ENCODE data around the gene TUBGCP4.
A peak's percentile ranks its signal among the peaks of the same experiment; 100 is the strongest.

The TUBGCP4 gene

DNA sequence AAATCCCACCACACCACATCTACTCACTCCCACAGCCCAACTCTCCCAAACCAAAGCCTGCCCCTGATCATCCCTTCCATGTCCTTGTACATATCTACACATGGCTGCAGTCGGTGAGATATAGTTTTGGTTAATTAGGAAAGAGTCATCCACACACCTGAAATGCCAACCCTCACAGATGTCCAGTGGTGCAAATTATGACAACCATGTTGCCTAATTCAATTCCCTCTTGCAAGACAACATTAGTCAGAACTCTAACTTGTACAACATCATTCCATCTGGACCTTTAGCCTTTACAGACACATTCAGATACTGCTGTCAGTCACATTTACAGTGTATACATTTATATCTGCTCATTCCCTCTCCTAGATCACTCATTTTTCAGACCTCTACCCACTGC, 41.2 kb downstream of the TUBGCP4 start:
- TF ChIP-seq POLR2A (IDR thresholded peaks at IDR 0.05; ENCODE audit: low read depth, low read length) = no peak
- no peak for DNase-seq (ENCODE audit: insufficient read length, low spot score)
- no peak for FAIRE-seq

DNA sequence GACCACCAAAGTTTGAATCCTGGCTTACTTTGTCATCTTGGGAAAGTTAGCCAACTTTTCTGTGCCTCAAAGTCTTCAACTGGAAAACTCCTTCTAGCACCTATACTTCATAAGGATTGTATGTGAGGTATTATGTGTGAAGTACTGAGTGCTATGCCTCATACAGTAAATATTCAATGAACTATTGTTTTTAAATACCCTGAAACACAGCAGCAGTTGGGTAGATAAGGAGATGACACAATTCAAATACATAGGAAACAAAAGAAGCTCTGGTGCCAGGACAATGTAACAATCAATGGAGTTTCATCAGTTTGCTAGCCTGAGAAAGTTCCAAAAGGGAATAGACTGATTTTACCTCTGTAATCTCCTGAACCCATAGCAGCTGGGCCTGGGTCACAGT, 43.3 kb downstream of the TUBGCP4 start:
- no peak for TF ChIP-seq POLR2A (IDR thresholded peaks at IDR 0.05; ENCODE audit: low read depth, low read length)
- FAIRE-seq = no peak
- no peak for DNase-seq (ENCODE audit: insufficient read length, low spot score)

DNA sequence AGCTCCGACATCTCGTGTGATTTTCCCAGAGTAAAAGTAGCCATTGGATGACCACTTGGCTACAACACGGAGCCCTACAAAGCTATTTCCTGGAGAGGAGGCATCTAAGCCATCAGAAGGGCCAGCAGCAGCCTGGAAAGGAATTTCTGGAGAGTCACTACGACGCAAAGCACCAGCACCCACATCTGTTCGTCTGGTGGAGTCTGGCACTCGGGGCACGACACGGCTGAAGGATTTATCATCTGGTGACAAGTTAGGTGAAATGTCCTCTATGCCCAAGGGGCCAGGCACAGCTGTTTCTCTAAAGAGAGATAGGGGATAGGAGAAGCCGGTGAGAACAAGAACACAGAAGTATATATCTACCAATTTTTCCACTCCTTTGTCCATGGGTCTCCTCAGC, 49.5 kb downstream of the TUBGCP4 start:
- DNase-seq (ENCODE audit: insufficient read length, low spot score) = no peak
- TF ChIP-seq POLR2A (IDR thresholded peaks at IDR 0.05; ENCODE audit: low read depth, low read length) = no peak
- FAIRE-seq = no peak

DNA sequence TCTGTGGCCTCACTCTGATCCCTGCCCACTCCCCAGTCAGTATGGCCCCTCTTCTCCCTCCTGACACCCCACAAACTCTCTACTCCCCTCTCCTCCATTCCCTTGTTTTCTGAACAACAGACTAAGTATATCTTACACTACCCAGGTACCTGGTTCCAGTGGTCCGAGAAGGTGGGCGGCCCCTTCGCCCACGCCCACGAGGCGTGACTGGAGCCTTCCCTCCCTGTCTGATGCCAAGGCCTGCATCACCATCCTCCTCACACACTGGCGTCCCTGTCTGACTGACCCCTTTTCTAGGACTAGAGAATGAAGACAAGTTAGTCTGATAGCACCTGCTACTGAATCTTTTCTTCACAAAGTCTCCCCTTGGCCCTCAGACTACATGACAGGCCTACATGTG, 50.0 kb downstream of the TUBGCP4 start:
- no peak for FAIRE-seq
- no peak for TF ChIP-seq POLR2A (IDR thresholded peaks at IDR 0.05; ENCODE audit: low read depth, low read length)
- no peak for DNase-seq (ENCODE audit: insufficient read length, low spot score)

DNA sequence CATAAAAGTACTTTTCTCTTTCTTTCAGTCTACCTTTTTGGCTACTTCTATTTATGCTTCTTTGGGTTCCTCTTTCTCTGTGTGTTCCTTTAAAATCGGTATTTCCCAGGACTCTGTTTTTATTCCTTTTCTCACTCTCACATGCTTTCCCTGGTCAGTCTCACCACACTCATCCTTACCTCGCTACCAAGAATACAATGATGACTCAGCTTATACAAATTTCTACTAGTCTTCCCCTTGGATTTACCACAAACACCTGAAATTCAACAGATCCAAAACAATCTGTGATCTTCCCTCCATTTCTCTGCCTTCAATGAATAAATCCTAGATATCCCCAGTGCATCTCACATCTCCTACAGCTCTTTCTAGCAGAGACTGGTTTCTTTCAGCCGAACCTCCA, 52.9 kb downstream of the TUBGCP4 start:
- no peak for FAIRE-seq
- no peak for TF ChIP-seq POLR2A (IDR thresholded peaks at IDR 0.05; ENCODE audit: low read depth, low read length)
- DNase-seq (ENCODE audit: insufficient read length, low spot score) = peak; percentile 15

DNA sequence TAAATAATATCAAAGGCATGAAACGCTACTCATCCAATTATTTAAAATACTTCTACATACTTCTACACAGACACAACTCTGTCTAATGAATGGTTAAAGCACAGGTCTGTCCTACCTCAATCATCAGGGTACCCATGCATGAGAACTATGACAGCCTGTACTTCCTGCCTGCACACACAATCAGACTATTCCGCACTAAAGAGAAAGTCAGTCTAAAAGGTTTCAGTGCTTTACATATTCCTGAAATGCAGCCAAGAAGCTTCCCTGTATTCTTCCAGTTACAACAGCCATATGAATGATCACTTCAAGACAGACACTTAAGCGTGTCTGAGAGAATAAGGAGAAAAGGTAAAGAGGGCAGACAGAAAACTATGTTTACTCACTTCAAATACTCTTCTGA, 58.8 kb downstream of the TUBGCP4 start:
- no peak for DNase-seq (ENCODE audit: insufficient read length, low spot score)
- TF ChIP-seq POLR2A (IDR thresholded peaks at IDR 0.05; ENCODE audit: low read depth, low read length) = no peak
- no peak for FAIRE-seq

GRCh38 chr15:43433165-43433564, 62.3 kb downstream of the TUBGCP4 start:
- DNase-seq (ENCODE audit: insufficient read length, low spot score) = no peak

GRCh38 chr15:43433661-43434303, 62.9 kb downstream of the TUBGCP4 start:
- FAIRE-seq = no peak
- no peak for TF ChIP-seq POLR2A (IDR thresholded peaks at IDR 0.05; ENCODE audit: low read depth, low read length)

More at GRCh38 chr15:43433165-43433564, 62.3 kb downstream of the TUBGCP4 start:
- no peak for FAIRE-seq
- no peak for TF ChIP-seq POLR2A (IDR thresholded peaks at IDR 0.05; ENCODE audit: low read depth, low read length)

DNA sequence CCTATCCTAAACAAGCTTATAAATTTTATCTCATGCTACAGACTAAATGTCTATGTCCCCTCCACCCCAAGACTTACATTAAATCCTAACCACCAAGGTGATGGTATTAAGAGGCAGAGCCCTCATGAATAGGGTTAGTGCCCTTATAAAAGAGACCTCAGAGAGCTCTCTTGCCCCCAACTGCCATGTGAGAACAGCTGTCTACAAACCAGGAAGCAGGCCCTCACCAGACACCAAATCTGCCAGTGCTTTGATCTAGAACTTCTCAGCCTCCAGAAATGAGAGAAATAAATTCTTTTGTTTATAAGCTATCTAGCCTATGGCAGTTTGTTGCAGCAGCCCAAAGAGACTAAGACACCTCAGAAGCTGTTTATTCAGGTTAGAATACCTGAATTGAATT, 63.5 kb downstream of the TUBGCP4 start:
- FAIRE-seq (no peak), DNase-seq (ENCODE audit: insufficient read length, low spot score) (no peak)
- TF ChIP-seq POLR2A (IDR thresholded peaks at IDR 0.05; ENCODE audit: low read depth, low read length) = no peak

More at GRCh38 chr15:43433661-43434303, 62.9 kb downstream of the TUBGCP4 start:
- no peak for DNase-seq (ENCODE audit: insufficient read length, low spot score)

DNA sequence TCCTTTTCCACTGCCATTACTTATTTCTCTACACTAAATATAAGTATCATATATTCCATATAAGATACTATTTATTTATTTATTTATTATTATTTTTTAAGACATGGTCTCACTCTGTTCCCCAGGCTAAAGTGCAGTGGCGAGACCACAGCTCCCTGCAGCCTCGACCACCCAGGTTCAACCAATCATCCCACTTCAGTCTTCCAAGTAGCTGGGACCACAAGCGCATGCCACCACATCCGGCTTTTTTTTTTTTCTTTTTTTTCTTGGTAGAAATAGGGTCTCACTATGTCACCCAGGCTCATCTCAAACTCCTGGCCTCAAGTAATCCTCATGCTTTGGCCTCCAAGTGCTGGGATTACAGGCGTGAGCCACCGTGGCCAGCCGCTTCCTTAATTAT, 65.5 kb downstream of the TUBGCP4 start:
- DNase-seq (ENCODE audit: insufficient read length, low spot score) = no peak

GRCh38 chr15:43439268-43439667, 68.4 kb downstream of the TUBGCP4 start:
- FAIRE-seq = no peak
- no peak for DNase-seq (ENCODE audit: insufficient read length, low spot score)
- no peak for TF ChIP-seq POLR2A (IDR thresholded peaks at IDR 0.05; ENCODE audit: low read depth, low read length)

More for the DNA sequence above, 65.5 kb downstream of the TUBGCP4 start:
- TF ChIP-seq POLR2A (IDR thresholded peaks at IDR 0.05; ENCODE audit: low read depth, low read length) = no peak
- FAIRE-seq = no peak

DNA sequence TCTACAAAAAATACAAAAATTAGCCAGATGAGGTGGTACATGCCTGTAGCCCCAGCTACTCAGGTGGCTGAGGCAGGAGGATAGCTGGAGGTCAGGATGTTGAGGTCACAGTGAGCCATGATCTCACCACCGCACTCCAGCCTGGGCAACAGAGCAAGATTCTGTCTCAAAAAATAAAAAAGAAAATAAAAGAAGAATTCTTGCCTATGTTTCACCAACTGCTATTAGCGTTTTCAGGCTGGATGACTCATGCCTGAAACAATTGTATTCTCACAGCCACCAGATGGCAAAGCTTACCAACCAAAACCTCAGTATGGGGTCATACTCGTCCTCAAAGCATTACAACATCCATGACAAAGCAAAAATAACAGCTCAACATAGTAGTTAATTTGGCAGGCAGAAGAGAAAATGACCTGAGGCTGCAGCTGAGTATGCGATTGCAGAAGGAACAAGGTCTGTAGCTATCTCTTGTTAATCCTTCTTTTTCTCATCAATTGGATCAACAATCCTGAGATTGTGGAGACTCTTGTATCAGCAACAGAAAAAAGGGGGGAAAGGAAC, 69.9 kb downstream of the TUBGCP4 start:
- FAIRE-seq (peak; percentile 99), DNase-seq (ENCODE audit: insufficient read length, low spot score) (peak; percentile 75)
- no peak for TF ChIP-seq POLR2A (IDR thresholded peaks at IDR 0.05; ENCODE audit: low read depth, low read length)

DNA sequence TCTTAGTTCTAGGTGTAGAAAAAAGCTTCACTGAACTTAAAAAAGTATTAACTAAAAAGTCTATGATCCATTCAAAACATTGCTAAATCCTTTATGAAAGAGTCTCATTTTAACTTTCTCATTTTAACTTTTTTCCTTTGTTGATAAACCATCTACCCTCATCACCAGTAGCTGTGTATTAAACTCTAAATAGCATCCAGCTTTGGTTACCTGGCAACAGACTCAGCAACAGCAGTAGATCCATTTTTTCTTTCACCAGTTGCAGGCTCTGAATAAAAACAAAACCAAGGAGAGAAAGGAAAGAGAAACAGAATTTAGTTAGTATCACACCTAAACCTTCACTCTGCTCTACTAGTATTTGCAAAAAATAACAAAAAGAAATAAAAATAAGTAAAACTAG, 70.4 kb downstream of the TUBGCP4 start:
- DNase-seq (ENCODE audit: insufficient read length, low spot score) = peak; percentile 29
- FAIRE-seq = peak; percentile 33
- no peak for TF ChIP-seq POLR2A (IDR thresholded peaks at IDR 0.05; ENCODE audit: low read depth, low read length)

DNA sequence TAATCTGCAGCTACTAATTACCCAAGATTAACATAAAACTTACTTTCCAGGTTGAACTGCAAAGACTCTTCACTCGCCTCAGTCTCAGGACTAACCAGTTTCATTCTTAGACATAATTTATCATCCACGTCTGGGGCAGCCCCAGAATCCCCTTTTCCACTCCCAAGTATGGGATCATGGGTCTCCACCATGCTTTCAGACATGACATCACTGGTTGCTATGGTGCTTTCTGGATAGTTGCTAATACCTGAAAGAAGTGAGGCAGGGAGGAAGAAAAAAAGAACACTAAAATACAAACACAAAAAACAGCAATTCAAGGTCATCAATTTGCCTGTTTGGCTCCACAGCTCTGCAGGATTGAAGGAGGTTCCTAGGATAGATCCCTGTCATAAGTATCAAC, 75.4 kb downstream of the TUBGCP4 start:
- no peak for FAIRE-seq
- no peak for DNase-seq (ENCODE audit: insufficient read length, low spot score)
- no peak for TF ChIP-seq POLR2A (IDR thresholded peaks at IDR 0.05; ENCODE audit: low read depth, low read length)

- no peak for TF ChIP-seq POLR2A (IDR thresholded peaks at IDR 0.05; ENCODE audit: low read depth, low read length)
These were observed 79.1 kb downstream of the TUBGCP4 start for GRCh38 chr15:43449981-43450380.

More at GRCh38 chr15:43449981-43450380, 79.1 kb downstream of the TUBGCP4 start:
- DNase-seq (ENCODE audit: insufficient read length, low spot score) (no peak), FAIRE-seq (no peak)
